GM13977 (cell line): ENCODE results near the gene TCEAL8.

Experiments
- DNase-seq: peaks from one replicate; pipeline ENCODE4 v3.0.0; 2012; ENCODE audit warnings: low spot score
- CTCF ChIP-seq: IDR thresholded peaks from 2 replicates; pipeline ENCODE4 v1.5.1; 2012; ENCODE audit warnings: mild to moderate bottlenecking, control low read depth; ENCODE audit not compliant: insufficient read depth; ENCODE audit errors: extremely low read depth, missing control alignments
- in situ Hi-C: fragments of 300-500 bp; cut with MboI; formaldehyde crosslinking; loops from one replicate; pipeline ENCODE4 v1.12.0; 2022; ENCODE audit warnings: low sequenced_read_pairs, low pct_unique_long_range_greater_than_20kb, mixed read lengths, inconsistent platforms; ENCODE audit not compliant: unreplicated experiment

Gene TCEAL8

GRCh38 chrX:103254921-103255493 is at the start of gene TCEAL8:
TCEAL8 (minus strand) TSS chrX:103255155; CDS start chrX:103253979, 1,176 bp downstream.
- in situ Hi-C loops = no loop called here
- peak; percentile 52 for DNase-seq
- no peak for TF ChIP-seq CTCF

GRCh38 chrX:103304705-103305104 is 49.8 kb upstream of the TCEAL8 start:
- no peak for TF ChIP-seq CTCF
- no peak for DNase-seq
- in situ Hi-C loops = no loop called here

GRCh38 chrX:103293118-103293517 is 38.2 kb upstream of the TCEAL8 start:
- TF ChIP-seq CTCF = no peak
- no peak for DNase-seq
- in situ Hi-C loops = no loop called here

GRCh38 chrX:103279624-103280023 is 24.7 kb upstream of the TCEAL8 start:
- DNase-seq = no peak
- in situ Hi-C loops = no loop called here
- TF ChIP-seq CTCF = no peak

GRCh38 chrX:103276581-103277002 is 21.6 kb upstream of the TCEAL8 start, which contains the start of gene TCEAL5:
TCEAL5 (minus strand) TSS chrX:103276750; CDS start chrX:103274563, 2,187 bp downstream.
- peak; percentile 4 for DNase-seq
- in situ Hi-C loops = no loop called here
- TF ChIP-seq CTCF = no peak

- in situ Hi-C loops = no loop called here
- no peak for TF ChIP-seq CTCF
- DNase-seq = no peak
Measured at GRCh38 chrX:103275947-103276567, 21.1 kb upstream of the TCEAL8 start.

- TF ChIP-seq CTCF = no peak
- in situ Hi-C loops = no loop called here
Measured at GRCh38 chrX:103274284-103274683, 19.3 kb upstream of the TCEAL8 start.

More at GRCh38 chrX:103274284-103274683, 19.3 kb upstream of the TCEAL8 start:
- DNase-seq = no peak
